MCF 10A (cell line): ENCODE measurements around the gene PI4KA. TPM values are rescaled to one million over a fixed set of nuclear protein-coding genes. Genes with fewer than 3 reads are reported as not detected.
"Not testable (repeated sequence)": the region's sequence is repeated elsewhere in the genome, so short reads cannot be mapped to it uniquely, and the experiment has no call there.

Experiments
- BruUV-seq: library from RNA; stranded (reverse); fragments of 400-500 nt; replicated peaks from 2 replicates; lab custom pipeline; 2021; lab: Mats Ljungman, UMichigan
- CTCF ChIA-PET: fragments of 300-600 bp; sonication (Branson Sonifier 250); formaldehyde crosslinking; extraction: SDS; loops from one replicate; lab custom pipeline; 2021; ENCODE audit warnings: antibody characterized with exemption, inconsistent platforms; lab: Yijun Ruan, JAX
- POLR2A ChIA-PET: fragments of 300-600, 350-650 bp; sonication (Branson Sonifier 250); formaldehyde crosslinking; extraction: SDS; loops from one replicate; lab custom pipeline; 2020; ENCODE audit warnings: antibody characterized with exemption, inconsistent platforms; lab: Yijun Ruan, JAX
- DNase-seq: peaks from one replicate; pipeline ENCODE4 v3.0.0-alpha.2; 2018; ENCODE audit not compliant: unreplicated experiment
- H3K27ac Mint-ChIP-seq: one replicate; pipeline ENCODE4 v1.8.0; 2022; ENCODE audit warnings: mild to moderate bottlenecking, low read depth, mixed read lengths; ENCODE audit not compliant: unreplicated experiment
- H3K27me3 Mint-ChIP-seq: one replicate; pipeline ENCODE4 v1.8.0; 2022; ENCODE audit warnings: mixed read lengths; ENCODE audit not compliant: insufficient read depth, unreplicated experiment
- H3K36me3 Mint-ChIP-seq: one replicate; pipeline ENCODE4 v1.8.0; 2022; ENCODE audit warnings: mild to moderate bottlenecking, moderate library complexity, mixed read lengths; ENCODE audit not compliant: insufficient read depth, unreplicated experiment
- H3K4me1 Mint-ChIP-seq: one replicate; pipeline ENCODE4 v1.8.0; 2022; ENCODE audit warnings: mixed read lengths; ENCODE audit not compliant: insufficient read depth, unreplicated experiment
- H3K4me3 Mint-ChIP-seq: one replicate; pipeline ENCODE4 v1.8.0; 2022; ENCODE audit warnings: mild to moderate bottlenecking, moderate library complexity, mixed read lengths; ENCODE audit not compliant: unreplicated experiment
- H3K9me3 Mint-ChIP-seq: one replicate; pipeline ENCODE4 v1.8.0; 2022; ENCODE audit warnings: mixed read lengths; ENCODE audit not compliant: unreplicated experiment
- intact Hi-C: fragments of 100-400 bp; cut with micrococcal nuclease; formaldehyde crosslinking; loops from 2 replicates; pipeline ENCODE4 v1.14.1; 2022
- total RNA-seq: library from RNA; stranded (reverse); gene quantifications from 2 replicates; pipeline ENCODE4 v1.2.3, GENCODE V29; 2022
- TF ChIP-seq, protein P1 (sequence below): fragments of 200-600 bp; IDR thresholded peaks from one replicate; pipeline ENCODE4 v1.8.0; 2022; ENCODE audit warnings: antibody characterized with exemption, mild to moderate bottlenecking; ENCODE audit not compliant: unreplicated experiment

Gene PI4KA
- total RNA-seq, 1 experiment from 2014 or later: 39.0 TPM

DNA sequence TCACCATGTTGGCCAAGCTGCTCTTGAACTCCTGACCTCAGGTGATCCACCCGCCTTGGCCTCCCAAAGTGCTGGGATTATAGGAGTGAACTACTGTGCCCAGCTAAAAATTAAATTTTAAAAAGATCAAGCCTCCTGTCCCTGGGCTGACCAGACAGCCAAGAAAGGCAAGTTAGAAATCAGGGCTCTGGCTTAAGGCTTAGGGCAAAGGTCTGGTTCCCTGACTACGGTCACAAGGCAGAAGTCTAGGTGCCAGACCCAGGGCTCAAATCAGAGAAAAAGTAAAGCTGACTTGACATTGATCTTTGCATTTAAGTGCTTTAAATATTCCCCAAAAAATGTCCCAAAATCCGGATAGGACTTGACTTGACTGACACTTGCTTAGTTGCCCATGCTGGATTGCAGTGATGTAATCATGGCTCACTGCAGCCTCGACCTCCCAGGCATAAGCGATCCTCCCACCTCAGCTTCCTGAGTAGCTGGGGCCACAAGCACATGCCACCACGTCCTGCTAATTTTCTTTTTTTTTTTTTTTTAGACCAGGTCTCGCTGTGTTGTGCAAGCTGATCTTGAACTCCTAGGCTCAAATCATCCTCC lies 41.3 kb upstream of the PI4KA start:
- Mint-ChIP-seq H3K4me1 (peaks cover 9% of the 10 kb centered on the region), H3K4me3 (no peak overlapping the region), H3K36me3 (no peaks in the 10 kb centered on the region), H3K27ac (no peak overlapping the region), H3K27me3 (no peaks in the 10 kb centered on the region), H3K9me3 (no peaks in the 10 kb centered on the region)
- BruUV-seq: no TSS peak
- no peak for DNase-seq
- POLR2A ChIA-PET: interaction anchor here (0.6 kb wide), 1 partner anchor 102 kb away, joined by 3 read pairs; the partner anchor contains the start of gene THAP7
- CTCF ChIA-PET: interaction anchor here (0.6 to 6.0 kb wide), 2 partner anchors 14 to 31 kb away, joined by 4 to 27 read pairs; no protein-coding TSS in a partner anchor
- TF ChIP-seq, protein P1, sequence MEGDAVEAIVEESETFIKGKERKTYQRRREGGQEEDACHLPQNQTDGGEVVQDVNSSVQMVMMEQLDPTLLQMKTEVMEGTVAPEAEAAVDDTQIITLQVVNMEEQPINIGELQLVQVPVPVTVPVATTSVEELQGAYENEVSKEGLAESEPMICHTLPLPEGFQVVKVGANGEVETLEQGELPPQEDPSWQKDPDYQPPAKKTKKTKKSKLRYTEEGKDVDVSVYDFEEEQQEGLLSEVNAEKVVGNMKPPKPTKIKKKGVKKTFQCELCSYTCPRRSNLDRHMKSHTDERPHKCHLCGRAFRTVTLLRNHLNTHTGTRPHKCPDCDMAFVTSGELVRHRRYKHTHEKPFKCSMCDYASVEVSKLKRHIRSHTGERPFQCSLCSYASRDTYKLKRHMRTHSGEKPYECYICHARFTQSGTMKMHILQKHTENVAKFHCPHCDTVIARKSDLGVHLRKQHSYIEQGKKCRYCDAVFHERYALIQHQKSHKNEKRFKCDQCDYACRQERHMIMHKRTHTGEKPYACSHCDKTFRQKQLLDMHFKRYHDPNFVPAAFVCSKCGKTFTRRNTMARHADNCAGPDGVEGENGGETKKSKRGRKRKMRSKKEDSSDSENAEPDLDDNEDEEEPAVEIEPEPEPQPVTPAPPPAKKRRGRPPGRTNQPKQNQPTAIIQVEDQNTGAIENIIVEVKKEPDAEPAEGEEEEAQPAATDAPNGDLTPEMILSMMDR: no peak
- intact Hi-C loops: no loop called here

DNA sequence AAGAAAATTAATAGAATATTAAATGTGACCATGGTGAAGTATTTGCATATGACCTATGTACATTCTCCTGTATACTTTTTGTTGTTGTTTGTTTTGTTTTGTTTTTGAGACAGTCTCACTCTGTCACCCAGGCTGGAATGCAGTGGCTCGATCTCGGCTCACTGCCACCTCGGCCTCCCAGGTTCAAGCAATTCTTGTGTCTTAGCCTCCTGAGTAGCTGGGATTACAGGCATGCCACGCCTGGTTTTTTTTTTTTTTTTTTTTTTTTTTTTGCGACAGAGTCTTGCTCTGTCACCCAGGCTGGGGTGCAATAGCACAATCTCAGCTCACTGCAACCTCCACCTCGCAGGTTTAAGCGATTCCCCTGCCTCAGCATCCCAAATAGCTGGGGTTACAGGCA lies 39.1 kb upstream of the PI4KA start:
- DNase-seq, H3K36me3 Mint-ChIP-seq, intact Hi-C loops, BruUV-seq, H3K4me1 Mint-ChIP-seq, H3K9me3 Mint-ChIP-seq, H3K27me3 Mint-ChIP-seq, H3K27ac Mint-ChIP-seq, H3K4me3 Mint-ChIP-seq: not testable (repeated sequence)
- POLR2A ChIA-PET: interaction anchor here (0.7 kb wide), 1 partner anchor 1031 kb away, joined by 3 read pairs; no protein-coding TSS in a partner anchor
- CTCF ChIA-PET: interaction anchor here (0.6 to 6.0 kb wide), 4 partner anchors 11 to 54 kb away, joined by 3 to 27 read pairs (median 4); no protein-coding TSS in a partner anchor

DNA sequence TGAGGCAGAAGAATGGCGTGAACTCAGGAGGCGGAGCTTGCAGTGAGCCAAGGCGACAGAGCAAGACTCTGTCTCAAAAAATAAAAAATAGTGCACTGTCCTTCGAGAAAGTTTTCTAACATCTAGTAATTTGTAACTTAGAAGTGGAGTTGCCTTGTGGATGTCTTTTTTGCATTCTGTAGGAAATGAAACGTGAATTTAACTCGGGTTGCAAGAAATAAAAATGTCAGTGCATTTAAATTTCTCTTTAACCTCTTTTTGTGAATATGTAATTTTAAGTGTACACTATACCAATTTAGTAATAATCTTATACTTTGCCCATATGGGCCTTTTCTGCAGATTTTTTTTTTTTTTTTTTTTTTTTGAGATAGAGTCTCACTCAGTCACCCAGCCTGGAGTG lies 32.4 kb upstream of the PI4KA start:
- peaks cover under 1% of the 10 kb centered on the region for H3K4me1 Mint-ChIP-seq
- ChIA-PET POLR2A (interaction anchor here (0.6 to 1.3 kb wide), 2 partner anchors 14 to 19 kb away, joined by 3 to 5 read pairs; no protein-coding TSS in a partner anchor), CTCF (no interaction called here)
- TF ChIP-seq, protein P1: no peak
- H3K27me3 Mint-ChIP-seq: no peaks in the 10 kb centered on the region
- H3K4me3 Mint-ChIP-seq: no peak overlapping the region
- intact Hi-C loops: no loop called here
- no TSS peak for BruUV-seq
- H3K9me3 Mint-ChIP-seq: no peaks in the 10 kb centered on the region
- DNase-seq: no peak
- H3K27ac Mint-ChIP-seq: no peak overlapping the region
- peaks cover 30% of the 10 kb centered on the region for H3K36me3 Mint-ChIP-seq

DNA sequence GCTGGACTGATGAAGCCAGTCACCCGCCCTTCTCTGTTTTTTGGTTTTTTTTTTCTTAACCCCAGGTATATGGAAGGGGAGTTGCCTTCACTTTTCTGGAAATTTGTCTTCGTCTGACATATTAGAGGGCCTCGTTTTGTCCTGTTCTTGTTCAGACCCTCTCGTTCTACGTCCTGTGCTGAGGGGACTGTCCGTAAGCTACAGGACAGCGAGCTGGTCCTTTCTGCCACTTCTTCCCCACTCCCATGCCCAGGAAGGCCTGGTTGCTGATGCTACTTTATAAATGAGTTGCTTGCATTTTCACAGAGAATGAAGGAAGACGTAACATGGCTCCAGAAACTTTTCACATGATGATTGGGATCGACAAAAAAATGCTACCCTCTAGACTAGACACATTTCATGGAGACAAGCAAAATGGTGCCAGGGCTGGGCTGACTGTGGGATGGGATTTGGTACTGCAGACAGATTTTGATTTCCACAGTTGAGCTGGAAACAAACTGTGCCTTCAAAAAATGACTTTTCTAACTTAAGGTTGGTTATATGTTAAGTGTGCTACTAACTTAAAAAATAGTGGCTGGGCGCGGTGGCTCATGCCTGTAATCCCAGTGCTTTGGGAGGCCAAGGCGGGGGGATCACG lies 31.4 kb upstream of the PI4KA start:
- intact Hi-C loops: loop anchor here (5.0 kb wide), 1 partner anchor 112 kb away; the partner anchor contains the start of gene THAP7
- H3K9me3 Mint-ChIP-seq: no peaks in the 10 kb centered on the region
- no peak overlapping the region for H3K27ac Mint-ChIP-seq
- H3K36me3 Mint-ChIP-seq: peaks cover 30% of the 10 kb centered on the region
- peaks cover 10% of the 10 kb centered on the region for H3K4me1 Mint-ChIP-seq
- ChIA-PET CTCF (interaction anchor here (0.6 to 1.6 kb wide), 4 partner anchors 14 to 110 kb away, joined by 3 to 6 read pairs (median 4); partner anchors contain the start of gene CRKL), POLR2A (interaction anchor here (0.6 to 1.9 kb wide), 2 partner anchors 14 to 18 kb away, joined by 5 to 6 read pairs; no protein-coding TSS in a partner anchor)
- H3K27me3 Mint-ChIP-seq: no peaks in the 10 kb centered on the region
- TF ChIP-seq, protein P1: no peak
- BruUV-seq: no TSS peak
- H3K4me3 Mint-ChIP-seq: no peak overlapping the region
- DNase-seq: no peak
